GM19463 (cell line): ENCODE results near the gene STARD13.

Experiments
- ATAC-seq: cut with Tn5 transposase; IDR thresholded peaks from one replicate; pipeline ENCODE4 v1.9.1; 2021; ENCODE audit warnings: mild to moderate bottlenecking, moderate library complexity; ENCODE audit not compliant: unreplicated experiment

Gene STARD13

DNA sequence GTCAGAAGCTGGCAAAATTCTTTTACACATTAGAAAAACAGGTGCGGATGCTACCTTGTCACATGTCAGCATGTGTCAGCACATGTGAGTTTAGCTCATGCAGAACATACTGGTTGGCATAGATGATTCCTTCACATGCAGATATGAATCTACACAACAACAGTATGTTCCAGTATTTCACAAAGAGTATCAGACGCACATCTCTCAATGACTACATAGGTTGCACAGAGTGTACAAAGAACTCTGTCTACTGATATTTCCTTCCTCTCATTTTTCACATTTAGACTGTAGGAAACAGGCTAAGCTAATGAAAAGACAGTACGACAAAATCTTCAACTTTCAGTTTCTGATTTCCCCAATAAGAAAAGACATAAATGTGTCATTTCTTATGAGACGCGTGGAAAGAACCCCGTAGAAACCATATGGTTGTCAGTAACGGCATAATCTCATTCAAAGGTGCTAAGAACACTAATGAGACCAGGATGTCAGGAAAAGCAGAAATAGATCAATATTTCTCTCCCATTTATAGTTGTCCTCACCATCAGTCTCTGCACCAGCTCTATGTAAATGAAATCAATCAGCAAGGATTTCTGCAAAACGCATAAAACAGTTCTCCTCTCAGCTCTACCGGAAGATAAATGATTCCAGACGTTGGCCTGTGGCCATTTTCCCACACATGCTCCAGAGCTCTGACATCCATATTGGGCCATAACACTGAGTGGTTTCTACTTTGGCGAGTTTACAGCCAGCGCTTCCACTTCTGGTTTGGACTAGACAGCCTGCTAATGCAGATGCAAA, 81.2 kb downstream of the STARD13 start:
- peak; percentile 31 for ATAC-seq

DNA sequence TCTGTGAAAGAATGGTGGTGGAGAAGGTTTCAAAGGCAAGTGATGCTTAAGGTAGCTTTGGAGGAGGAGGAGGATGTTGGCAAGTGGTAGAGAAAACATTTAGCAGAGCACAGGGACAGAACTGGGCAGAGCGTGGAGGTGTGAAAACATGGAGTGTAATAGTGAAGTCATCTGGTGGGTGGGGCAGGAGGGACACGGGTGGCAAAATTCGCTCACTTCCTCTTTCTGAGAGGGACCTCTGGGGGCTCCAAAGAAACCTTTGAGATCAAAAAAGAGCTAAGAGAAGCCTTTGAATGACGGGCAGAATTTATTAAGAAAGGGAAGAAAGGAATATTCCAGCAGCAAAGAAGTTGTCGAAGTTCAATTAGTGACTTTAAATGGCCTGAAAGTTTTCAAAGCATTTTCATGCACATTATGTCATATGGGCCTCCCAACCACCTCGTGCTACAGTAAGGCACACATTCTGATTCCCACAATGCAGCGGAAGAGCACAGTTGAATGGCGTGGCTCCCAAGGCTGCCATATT, 82.8 kb downstream of the STARD13 start:
- ATAC-seq: peak; percentile 33

DNA sequence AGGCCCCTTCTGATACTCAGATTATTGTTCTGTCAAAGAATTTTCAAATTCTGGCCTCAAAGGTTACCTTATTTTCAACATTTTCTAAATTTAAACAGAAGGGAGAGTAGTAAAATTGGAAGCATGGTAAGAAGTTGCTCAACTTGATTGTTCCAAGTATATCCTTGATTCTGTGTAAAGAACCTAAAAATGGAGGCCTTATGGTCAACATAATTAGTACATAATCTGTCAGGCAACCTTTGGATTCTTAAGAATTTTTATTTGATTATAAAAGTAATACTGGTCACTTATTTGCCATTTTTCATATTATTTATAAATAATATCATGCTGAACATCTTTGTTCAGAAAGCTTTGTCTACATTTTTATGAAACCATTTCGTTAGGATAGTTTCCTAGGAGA, 83.9 kb downstream of the STARD13 start:
- no peak for ATAC-seq

DNA sequence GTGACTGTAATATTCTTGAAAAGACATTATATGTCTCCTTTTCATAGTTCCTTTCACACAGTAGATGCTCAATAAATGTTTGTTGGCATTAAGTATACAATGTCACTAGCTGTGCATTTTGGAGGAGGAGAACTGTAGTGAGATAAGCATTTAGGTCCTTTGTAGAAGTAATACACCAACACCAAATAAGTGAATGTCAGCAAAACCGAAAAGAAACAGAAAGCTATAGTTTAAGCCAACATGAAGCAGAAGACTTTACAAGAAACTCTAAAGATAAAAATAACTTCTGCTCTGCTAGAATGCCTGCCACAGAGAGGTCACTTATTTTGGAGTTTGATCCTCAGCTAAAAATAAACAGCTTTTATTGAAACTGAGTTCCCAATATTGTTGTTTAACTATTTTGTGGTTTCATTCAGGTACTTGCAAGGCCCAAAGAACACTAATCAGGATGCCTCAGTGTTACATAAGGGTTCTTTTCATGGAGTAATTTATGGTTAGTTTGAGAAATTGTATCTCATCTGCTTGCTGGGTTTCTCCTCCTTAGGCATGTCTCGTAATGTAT, 86.2 kb downstream of the STARD13 start:
- ATAC-seq: no peak

DNA sequence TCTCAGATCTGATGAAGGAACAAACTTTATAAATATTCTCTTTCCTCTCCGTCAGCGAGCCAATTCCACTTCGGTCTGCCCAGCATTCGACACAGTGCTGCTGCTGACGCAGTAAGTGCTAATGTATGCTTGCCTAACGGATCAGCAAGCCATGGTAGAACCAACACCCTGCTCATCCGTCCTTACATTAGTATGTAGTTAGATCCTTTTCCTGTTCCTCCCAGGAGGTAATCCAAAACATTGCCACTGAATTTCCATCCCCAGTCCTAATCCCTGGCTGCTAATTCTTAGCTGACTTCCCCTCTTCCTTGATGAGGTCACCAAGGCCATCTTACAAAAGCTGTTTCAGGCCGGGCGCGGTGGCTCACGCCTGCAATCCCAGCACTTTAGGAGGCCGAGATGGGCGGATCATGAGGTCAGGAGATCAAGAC, 88.0 kb downstream of the STARD13 start:
- no peak for ATAC-seq

DNA sequence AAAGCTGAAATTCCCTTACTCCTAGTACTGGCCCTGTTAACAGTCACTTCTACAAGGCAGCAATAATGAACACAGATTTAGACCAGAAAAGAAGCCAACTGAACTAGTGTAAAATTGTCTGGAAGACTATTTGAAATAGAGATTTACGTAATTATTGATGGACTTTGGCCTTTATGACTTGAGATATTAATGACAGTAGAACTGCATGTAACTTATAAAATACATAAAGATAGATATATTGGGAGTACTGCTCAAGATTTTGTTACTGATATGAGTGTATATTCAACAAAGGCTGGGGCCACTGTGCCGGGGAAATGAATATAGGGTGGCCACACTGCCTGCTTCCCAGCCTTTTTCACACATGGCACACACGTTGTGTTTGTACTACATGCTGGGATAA, 88.8 kb downstream of the STARD13 start:
- no peak for ATAC-seq

DNA sequence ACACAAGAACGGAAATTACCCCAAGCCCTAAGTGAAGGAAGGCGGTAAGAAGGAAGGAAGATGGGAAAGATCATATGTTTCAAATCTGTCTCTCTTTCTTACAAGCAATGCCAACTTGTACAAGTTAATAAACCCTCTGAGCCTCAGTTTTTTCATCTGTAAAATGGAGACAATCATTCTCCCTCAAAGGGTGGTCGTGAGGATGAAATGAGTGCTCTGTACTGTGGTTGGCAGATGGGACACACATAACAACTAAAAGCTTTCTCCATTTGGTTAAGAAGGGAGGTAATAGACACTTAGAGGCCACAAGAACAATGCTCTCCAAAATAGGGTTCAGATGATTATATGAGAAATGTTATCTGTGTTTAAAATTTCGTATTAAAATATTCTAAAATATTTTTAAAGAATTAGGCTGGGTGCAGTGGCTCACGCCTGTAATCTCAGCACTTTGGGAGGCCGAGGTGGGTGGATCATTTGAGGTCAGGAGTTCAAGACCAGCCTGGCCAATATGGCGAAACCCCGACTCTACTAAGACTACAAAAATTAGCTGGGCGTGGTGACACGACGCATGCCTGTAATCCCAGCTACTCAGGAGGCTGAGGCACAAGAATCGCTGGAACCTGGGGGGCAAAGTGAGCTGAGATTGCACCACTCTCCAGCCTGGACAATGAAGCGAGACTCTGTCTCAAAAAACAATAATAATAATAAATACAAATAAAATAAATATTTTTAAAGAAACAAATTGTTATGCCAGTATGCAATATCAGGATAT, 89.7 kb downstream of the STARD13 start:
- ATAC-seq: no peak

DNA sequence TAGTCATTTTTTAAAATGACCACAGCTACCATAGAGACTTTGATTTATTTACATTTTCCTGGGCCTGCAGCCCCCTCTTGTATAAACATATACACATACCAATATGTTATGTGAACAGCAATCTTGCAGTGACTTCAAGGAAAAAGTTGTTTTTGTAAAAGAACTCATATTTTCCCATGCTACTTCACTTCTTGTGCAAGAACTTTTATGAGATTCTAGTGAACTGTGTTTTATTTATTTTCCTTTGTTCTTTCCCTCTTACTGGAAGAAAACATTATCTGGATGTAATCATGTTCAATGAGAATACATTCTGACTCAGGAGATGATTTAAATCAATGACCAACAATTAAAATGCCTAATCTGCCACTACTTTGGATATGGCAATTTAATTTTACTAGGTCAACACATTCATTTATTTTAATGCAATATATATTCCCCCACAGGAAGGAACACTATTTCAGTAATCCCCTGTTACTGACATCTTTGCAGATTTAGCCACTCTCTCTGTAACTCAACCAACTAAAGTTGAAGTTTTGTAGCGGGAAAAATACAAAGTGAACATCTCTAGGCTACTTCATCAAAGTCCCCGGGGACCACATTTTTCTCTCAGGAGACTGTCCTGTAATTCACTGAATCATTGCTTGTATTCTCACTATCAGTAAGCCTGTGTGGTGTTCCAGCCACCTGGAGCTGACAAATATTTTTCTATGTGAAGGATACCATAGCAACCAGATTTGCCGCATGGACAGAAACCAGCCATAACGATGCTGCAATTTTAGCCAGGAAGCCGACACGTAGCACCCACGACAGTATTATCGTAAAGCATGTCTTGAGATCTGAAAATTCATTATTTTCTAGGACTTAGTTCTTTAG, 90.5 kb downstream of the STARD13 start:
- peak; percentile 77 for ATAC-seq

DNA sequence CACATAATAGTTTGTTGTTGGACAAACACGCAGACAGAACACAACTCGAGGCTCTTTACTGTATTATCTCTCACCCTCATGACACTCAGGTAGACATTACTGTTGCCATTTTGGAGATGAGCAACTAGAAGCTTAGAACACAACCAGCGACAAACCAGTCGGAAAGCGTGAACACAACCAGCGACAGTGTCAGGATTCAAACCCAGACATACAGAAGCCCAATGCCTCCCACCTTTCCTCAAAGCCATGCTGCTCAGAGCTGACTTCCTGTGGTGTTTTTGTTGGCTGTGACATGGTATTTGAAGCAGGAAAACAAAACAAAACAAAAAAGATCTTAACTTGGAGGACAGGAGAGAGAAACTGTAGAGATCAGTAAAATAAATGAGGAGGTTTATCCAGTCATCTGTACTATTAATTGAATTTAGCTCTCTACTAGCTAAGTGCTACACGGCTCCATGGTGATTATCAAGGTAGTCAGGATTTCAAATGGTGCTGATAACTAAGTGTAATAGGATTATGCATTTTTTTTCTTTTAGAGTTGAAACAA, 92.1 kb downstream of the STARD13 start:
- ATAC-seq: no peak

DNA sequence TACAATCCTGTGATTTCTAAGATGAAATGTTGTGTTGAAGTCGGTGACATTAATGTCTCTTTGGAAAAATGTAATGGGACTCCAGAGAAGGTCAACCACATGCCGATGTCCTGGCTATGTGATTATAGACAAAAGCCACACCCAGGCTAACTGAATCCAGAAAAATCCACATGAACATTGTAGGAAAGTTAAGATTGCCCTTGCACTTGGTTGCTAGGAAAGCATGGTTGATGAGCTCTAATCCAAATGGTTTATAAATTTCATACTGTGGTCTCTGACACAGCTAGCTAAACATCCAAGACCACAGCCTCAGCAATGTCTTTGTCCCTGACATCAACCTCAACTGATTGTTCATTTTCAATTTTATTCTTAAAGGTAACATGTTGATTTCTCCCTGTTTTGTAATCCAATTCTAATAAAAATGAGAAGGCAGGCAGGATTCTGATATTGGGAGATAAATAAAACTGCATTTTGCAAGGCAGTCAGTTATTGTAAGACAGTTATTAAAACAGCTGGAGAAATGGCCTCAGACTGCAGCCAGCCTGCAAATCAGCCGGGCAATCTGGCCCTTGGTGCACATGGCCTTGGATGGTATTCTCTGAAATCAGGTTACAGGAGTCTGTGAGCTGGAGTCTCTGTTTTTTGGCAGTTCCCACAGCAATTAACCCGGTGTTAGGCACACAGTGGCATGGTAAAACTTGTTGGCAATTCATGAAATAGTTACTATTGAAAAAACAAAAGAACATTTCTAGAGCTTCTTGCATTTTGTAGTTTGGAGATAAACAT, 93.9 kb downstream of the STARD13 start:
- no peak for ATAC-seq

DNA sequence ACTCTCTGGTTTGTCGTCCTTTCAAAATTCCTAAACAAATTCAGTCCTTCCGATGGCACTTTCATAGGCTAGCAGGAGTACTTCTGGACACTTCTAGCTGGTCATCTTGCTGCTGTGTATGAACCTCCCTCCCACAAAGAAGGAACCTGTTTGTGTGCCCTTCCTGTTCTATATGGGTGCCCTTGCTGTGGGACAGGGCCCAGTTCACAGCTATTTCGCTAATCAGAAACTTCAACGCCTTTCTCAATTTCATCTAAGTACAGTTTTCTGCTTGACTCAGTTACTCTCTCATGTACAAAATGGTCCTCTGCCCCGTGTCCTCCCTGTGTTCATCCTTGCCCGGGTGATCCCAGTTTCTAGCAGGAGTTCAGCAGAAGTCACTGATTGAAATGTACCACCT, 96.1 kb downstream of the STARD13 start:
- ATAC-seq: no peak

DNA sequence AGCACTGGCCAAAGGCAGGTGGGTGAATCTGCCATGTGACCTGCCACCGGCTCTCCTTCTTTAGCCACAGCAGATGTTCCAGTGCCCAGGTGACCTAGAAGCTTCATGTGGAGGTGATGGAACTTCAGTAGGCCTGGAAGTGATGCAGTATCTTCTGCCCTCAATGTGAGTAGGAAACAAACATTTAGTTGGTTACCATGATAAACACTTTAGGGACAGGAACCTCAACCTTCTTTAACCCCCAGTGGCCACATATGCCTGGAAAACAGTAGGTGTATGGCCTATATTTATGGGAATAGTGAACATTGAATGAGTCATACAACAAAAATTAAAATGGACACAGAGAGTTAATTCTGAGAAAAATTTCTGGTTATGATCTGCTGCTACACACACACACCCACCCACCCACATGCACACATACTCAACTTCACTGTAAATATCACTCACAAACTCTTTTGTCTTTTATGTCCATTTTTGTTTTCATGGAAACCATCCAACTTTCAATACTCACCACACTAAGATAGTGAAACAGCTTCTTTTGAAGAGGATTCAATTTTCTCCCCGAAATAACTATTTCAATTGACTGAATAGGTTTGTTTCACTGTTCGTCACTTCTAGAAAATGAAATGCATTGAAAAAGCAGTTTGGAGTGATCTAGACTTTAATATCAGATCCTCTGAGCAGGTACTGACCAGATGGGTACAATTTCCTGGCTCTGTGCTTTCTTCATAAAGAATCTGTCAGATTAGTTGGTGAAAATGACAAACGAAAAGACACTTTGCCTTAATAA, 97.3 kb downstream of the STARD13 start:
- ATAC-seq: peak; percentile 56

DNA sequence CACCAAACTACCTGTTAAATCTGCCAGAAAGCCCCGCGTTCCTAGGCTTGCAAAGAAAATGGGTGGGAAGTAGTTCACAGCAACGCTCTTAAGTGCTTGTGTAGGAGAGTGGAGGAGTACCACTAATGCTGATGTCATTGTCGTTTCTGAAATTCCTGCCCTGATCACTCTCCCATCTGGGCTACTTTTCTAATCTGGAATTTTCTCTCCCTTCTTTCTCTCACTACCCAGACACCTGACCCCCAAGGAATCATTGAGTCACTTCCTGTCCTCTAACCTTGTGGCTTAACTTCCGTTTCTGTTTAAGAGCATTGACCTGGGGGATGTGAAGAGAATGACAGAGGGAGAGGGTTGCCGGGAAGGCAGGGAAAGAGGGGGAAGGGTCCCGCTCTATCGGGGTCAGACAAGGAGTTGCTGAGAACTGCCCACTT, 98.7 kb downstream of the STARD13 start:
- ATAC-seq: no peak

DNA sequence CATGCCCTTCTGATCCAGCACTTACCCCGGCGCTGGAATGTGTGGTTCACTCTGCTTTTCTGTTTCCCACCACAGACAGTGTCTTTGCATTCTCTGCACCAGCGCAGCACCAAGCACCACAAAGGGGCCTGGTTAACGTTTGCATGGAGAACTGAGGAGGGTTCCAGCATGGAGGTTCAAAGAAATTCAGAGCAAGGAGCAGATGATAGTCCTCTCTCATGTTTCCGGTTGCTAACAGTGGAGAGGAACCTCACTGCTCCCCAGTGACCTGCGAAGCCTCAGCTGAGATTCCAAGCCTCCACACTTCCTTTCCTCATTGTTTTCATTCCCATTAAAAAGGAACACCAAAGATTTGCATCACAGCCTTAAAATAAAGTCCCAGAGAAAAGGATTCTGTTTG, 99.7 kb downstream of the STARD13 start:
- ATAC-seq: no peak

DNA sequence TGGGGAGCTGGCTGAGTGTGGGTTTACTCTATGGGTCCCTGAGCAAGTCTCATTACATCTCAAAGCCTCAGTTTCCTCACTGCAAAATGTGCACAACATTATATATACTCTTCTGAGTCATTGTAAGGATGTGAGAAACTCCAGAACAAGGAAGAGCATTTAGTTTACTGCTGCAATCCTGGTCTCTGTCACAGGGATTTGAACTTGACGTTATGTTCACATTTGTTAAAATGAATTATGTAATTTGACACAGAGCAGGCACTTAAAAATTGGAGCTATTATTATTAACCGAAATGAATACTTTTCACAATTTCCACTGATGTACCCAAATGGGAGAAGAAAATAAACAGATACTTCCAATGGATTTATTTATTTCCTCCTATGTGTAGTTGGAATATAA, 101.0 kb downstream of the STARD13 start:
- no peak for ATAC-seq

DNA sequence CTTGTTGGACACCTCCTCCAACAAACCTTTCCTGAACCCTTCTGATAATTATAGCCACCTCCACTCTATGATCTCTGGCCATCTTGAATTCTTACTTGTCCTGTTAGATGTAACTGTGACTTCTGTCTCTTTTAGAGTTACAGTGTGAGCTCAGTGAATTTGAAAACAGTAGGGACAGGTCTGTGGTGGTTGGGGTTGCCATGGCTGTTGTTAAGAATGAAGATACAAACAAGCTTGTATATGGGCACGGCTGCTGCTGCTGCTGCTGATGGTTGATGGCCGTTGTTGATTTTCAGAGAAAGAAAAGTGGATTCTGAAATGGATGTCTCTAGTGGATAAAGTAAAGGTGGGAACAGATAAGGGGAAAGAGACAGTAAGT, 101.5 kb downstream of the STARD13 start:
- ATAC-seq: no peak

DNA sequence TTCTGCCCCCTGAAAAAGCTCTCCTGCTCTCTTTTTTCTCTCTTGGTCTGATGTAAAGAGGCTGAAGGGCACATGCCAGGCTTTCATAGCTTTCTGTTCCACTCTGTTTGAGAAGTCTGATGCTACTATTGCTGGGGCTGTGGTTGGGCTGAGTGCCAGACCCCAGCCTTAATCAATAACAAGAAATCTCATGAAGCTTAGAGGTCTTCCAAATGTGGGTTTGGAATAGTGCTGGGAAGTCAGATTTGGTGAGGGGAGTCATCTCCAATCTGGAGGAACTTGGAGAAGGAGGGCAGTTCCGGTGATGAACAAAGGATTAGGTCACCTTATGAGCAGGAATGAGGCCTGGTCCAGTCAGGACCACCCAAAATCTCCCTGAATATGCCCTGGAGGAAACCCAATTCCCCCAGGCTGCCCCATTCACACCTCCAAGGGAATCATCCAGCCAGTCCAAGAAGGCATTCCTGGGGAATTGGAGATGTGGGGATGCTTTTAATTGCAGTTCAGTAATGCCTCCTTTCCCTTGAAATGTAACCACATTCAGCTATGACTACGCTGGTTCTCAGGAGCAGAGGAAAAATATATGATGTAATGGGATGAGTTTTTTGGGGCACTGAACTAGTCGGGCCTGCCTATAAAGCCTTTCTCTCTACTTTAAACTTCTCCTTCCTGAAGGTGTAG, 102.0 kb downstream of the STARD13 start:
- ATAC-seq: peak; percentile 23

DNA sequence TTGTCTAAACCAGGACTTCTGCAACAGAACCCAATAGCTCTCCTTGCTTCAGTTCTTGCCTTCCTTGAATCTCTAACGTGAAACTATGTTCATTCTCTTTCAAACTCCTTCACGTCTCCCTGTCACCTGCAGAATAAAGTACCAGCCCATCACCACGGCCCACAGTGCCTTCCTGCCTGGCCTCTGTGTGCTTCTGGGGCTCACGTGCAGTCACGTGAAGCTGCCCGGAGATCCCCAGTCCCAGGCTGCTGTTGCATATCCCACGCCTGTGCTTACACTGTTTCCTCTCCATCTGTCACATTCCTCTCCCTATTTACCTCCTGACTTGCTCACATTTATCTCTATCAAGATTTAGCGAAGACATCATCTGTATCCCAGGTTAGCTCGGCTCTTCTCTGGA, 102.8 kb downstream of the STARD13 start:
- ATAC-seq: peak; percentile 68
